Lung (tissue), 12 donors: Measurements from ENCODE around the gene SPACDR. TPM values are rescaled to one million over a fixed set of nuclear protein-coding genes. Genes with fewer than 3 reads are reported as not detected.

ENCODE experiments used
- ATAC-seq: fragments of 200-7000 bp; cut with Tn5 transposase; one replicate; pipeline ENCODE4 v1.9.1; 2020; ENCODE audit warnings: moderate number of reproducible peaks; ENCODE audit not compliant: insufficient read depth, low FRiP score
- DNase-seq, 3 donors: peaks; one replicate each; pipeline ENCODE4 v3.0.0-alpha.2; 2013 to 2017
- H3K27ac ChIP-seq, 2 donors: one replicate each; pipeline ENCODE4 v1.5.1; 2013; ENCODE audit warnings: mild to moderate bottlenecking in 2 of 2, moderate library complexity in 2 of 2, control low read depth in 1 of 2, inconsistent platforms in 1 of 2, low read depth in 1 of 2, low read length in 1 of 2
- H3K27me3 ChIP-seq, 3 donors: one replicate each; pipeline ENCODE4 v1.5.1; 2013; ENCODE audit warnings: low read length in 2 of 3; ENCODE audit not compliant: control insufficient read depth in 3 of 3, insufficient read depth in 3 of 3
- H3K36me3 ChIP-seq, 4 donors: one replicate each; pipeline ENCODE4 v1.5.1; 2013; ENCODE audit warnings: low read length in 4 of 4, mild to moderate bottlenecking in 1 of 4, moderate library complexity in 1 of 4; ENCODE audit not compliant: control insufficient read depth in 4 of 4, insufficient read depth in 4 of 4
- H3K4me1 ChIP-seq, 5 donors: one replicate each; pipeline ENCODE4 v1.5.1; 2013; ENCODE audit warnings: low read length in 5 of 5, mild to moderate bottlenecking in 2 of 5, moderate library complexity in 1 of 5; ENCODE audit not compliant: control insufficient read depth in 5 of 5, insufficient read depth in 5 of 5
- H3K4me3 ChIP-seq: one replicate; pipeline ENCODE4 v1.5.1; 2013; ENCODE audit warnings: mild to moderate bottlenecking, control low read depth, moderate library complexity
- H3K9ac ChIP-seq, 2 donors: one replicate each; pipeline ENCODE4 v1.5.1; 2013; ENCODE audit warnings: low read length in 2 of 2, control low read depth in 1 of 2; ENCODE audit not compliant: insufficient read depth in 1 of 2
- H3K9me3 ChIP-seq, 4 donors: one replicate each; pipeline ENCODE4 v1.5.1; 2013; ENCODE audit warnings: low read length in 3 of 4, mild to moderate bottlenecking in 1 of 4, moderate library complexity in 1 of 4; ENCODE audit not compliant: control insufficient read depth in 4 of 4, insufficient read depth in 3 of 4
- WGBS, 2 donors: extraction: QIAGEN DNeasy Blood & Tissue Kit; methylation state at CpG; one replicate each; pipeline ENCODE4 v1.1.7; 2013; 5-methylcytosine and 5-hydroxymethylcytosine counted together
- polyA plus RNA-seq, 2 donors: library from polyadenylated mRNA; stranded (reverse); fragments of 200-250 nt; gene quantifications; one replicate each; pipeline ENCODE4 v1.2.1, GENCODE V29; 2013
- total RNA-seq, 2 donors: library from RNA; depleted of rRNA in 1 of 2; stranded (reverse); fragments of >200 nt in 1 of 2; gene quantifications; one replicate each; pipeline ENCODE4 v1.2.1, GENCODE V29; 2014 to 2021
- TF ChIP-seq, protein P1 (sequence below): IDR thresholded peaks from 2 replicates; pipeline ENCODE4 v1.5.1; 2012; ENCODE audit warnings: mild to moderate bottlenecking; ENCODE audit errors: control extremely low read depth, extremely low read depth
- donor health status: control.
- donor health status: control.
- donor health status: Bipolar disorder and iron deficiency.
- donor health status: healthy.
- donor health status: DM: yes; HTN: yes; CAD: no.

Gene SPACDR
- total and polyA plus RNA-seq, 4 donors = 0.54 to 2.0 (median 0.83) TPM

DNA sequence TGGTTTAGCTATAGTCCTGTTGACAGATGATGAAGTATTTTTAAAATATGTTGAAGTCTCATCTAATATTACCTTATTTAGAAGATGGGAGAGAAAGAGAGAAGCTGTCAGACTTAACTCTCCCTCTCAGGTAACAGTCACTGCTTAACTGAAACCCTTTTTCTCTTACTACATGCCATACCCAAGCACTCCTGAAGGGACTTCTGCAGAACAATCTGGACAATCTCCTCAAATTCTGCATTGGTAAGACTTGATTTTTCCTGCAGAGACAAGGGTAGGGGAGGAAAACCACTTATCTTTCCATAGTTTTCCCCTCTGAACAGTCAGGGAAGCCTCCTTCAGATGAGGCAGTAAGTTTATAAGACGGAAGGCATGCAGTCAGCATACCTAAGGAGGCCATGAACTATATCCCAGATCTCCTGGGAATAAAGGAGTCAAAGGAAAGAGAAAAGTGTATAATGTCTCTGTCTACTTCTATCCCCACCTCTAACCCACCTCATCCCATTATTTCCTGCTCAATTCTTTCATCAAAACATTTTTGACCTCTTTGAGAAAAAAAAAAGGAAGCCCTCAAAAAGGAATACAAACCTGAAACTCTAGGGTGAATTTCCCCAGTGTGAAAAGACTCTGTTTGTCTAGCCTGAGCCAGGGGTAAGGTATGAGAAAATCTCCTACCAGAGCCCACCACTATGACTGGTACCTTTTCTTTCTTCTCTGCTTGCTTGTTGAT lies 45.0 kb downstream of the SPACDR start:
- 90 to 100% methylated on average over 1 of the region's 1 CpG for WGBS, 2 donors
- ATAC-seq = no peak
- H3K27me3 ChIP-seq = no peaks in the 10 kb centered on the region
- no peak overlapping the region for H3K27ac ChIP-seq
- TF ChIP-seq, protein P1, sequence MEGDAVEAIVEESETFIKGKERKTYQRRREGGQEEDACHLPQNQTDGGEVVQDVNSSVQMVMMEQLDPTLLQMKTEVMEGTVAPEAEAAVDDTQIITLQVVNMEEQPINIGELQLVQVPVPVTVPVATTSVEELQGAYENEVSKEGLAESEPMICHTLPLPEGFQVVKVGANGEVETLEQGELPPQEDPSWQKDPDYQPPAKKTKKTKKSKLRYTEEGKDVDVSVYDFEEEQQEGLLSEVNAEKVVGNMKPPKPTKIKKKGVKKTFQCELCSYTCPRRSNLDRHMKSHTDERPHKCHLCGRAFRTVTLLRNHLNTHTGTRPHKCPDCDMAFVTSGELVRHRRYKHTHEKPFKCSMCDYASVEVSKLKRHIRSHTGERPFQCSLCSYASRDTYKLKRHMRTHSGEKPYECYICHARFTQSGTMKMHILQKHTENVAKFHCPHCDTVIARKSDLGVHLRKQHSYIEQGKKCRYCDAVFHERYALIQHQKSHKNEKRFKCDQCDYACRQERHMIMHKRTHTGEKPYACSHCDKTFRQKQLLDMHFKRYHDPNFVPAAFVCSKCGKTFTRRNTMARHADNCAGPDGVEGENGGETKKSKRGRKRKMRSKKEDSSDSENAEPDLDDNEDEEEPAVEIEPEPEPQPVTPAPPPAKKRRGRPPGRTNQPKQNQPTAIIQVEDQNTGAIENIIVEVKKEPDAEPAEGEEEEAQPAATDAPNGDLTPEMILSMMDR = no peak
- no peak for DNase-seq
- no peaks in the 10 kb centered on the region for H3K9me3 ChIP-seq
- no peak overlapping the region for H3K9ac ChIP-seq
- no peaks in the 10 kb centered on the region for H3K4me1 ChIP-seq
- H3K4me3 ChIP-seq = no peak overlapping the region
- H3K36me3 ChIP-seq = peaks cover 0 to 2% (median 0%) of the 10 kb centered on the region in 4 donors

DNA sequence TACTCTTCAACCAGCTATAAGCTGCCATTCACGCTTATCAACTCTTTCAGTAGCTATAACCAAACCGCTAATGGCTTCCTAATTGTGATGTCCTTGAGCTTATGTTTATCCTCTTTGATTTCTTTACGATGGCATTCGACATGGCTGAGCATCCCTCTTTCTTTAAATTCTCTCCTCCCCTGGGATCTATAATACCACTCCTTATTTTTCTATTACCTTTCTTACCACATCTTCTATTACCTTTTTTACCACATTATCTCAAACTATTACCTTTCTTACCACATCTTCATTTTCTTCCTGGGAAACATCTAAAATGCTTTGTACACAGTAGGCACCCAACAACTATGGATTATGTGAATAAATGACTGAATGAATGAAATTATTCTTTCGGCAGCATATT lies 48.6 kb downstream of the SPACDR start:
- no peak overlapping the region for H3K4me3 ChIP-seq
- ATAC-seq (no peak), DNase-seq (no peak)
- H3K9me3 ChIP-seq = no peaks in the 10 kb centered on the region
- H3K4me1 ChIP-seq = no peaks in the 10 kb centered on the region
- no peaks in the 10 kb centered on the region for H3K36me3 ChIP-seq
- TF ChIP-seq, protein P1 = no peak
- no peak overlapping the region for H3K27ac ChIP-seq
- H3K9ac ChIP-seq = no peak overlapping the region
- 93 to 97% methylated on average over 5 of the region's 5 CpGs for WGBS, 2 donors
- no peaks in the 10 kb centered on the region for H3K27me3 ChIP-seq

DNA sequence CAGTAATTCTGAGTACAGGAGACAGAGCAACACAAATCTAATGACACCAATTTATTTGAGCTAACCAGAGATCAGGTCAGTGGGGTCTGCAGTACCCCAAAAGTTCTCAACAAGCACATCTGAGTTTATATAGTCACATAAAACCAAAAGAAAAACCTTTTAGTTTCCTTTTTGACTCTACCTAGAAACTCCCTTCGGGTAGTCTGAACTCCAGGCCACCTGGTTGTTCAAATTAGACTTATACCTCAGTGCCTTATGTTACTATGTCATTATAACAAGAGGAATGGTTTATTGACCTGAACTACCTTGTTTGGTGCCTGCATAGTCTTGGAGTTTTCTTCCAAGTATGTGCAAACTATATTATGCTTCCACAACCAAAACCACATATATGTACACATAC lies 50.2 kb downstream of the SPACDR start:
- DNase-seq (no peak), ATAC-seq (no peak)
- Histone ChIP-seq H3K27ac (no peak overlapping the region), H3K9me3 (no peaks in the 10 kb centered on the region), H3K36me3 (no peaks in the 10 kb centered on the region), H3K4me3 (no peak overlapping the region), H3K9ac (no peak overlapping the region), H3K4me1 (no peaks in the 10 kb centered on the region), H3K27me3 (no peaks in the 10 kb centered on the region)
- 82 to 93% methylated on average over 1 of the region's 1 CpG for WGBS, 2 donors
- TF ChIP-seq, protein P1 = no peak

DNA sequence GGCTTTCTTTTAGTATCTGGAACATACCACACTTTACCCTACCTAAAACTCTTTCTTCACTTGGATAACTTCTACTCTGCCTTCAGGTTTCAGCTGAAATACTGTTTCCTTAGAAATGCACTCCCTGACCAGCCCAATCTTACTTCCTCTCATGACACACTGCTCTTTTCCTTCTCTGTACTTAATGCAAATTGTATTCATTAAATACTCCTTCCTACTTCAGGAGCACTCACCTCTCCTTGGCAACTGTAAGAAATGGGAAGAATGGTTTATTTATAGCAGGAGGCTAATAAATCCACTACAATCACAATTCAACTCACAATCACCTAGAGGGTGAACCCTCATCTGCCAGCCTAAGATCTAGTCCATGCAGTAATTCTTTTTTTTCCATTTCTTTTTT lies 50.7 kb downstream of the SPACDR start:
- H3K4me1 ChIP-seq = no peaks in the 10 kb centered on the region
- TF ChIP-seq, protein P1 = no peak
- DNase-seq = no peak
- H3K4me3 ChIP-seq = no peak overlapping the region
- H3K27me3 ChIP-seq = no peaks in the 10 kb centered on the region
- no peak for ATAC-seq
- H3K9ac ChIP-seq = no peak overlapping the region
- H3K36me3 ChIP-seq = no peaks in the 10 kb centered on the region
- no peak overlapping the region for H3K27ac ChIP-seq
- H3K9me3 ChIP-seq = no peaks in the 10 kb centered on the region
